H1 (cell line): Measurements from ENCODE around the gene OS9. TPM values are rescaled to one million over a fixed set of nuclear protein-coding genes. Genes with fewer than 3 reads are reported as not detected.

Source experiments
- CTCF ChIA-PET: fragments of 300-600 bp; sonication (Branson Sonifier 250); formaldehyde crosslinking; loops from one replicate; lab custom pipeline; 2021; ENCODE audit not compliant: partially characterized antibody; lab: Charles Lee
- POLR2A ChIA-PET: fragments of 300-600 bp; sonication (Branson Sonifier 250); formaldehyde crosslinking; loops from one replicate; lab custom pipeline; 2021; ENCODE audit warnings: inconsistent platforms; ENCODE audit not compliant: partially characterized antibody; lab: Charles Lee
- DNase-seq, 2 experiments: peaks; one replicate each; pipeline versions ENCODE4 v3.0.0 to v3.0.0-alpha.2; 2010 to 2022; ENCODE audit warnings: low spot score in 2 of 2, low read depth in 1 of 2, mixed read lengths in 1 of 2
- FAIRE-seq: peaks from 2 replicates; lab custom pipeline; 2011; peaks lifted over from hg19 to GRCh38; lab: Jason Lieb, UNC
- H2AFZ ChIP-seq: 2 replicates; pipeline ENCODE4 v1.8.1; 2012; ENCODE audit warnings: low read length, inconsistent platforms
- H2AK5ac ChIP-seq: 2 replicates; pipeline ENCODE4 v1.6.1; 2013; ENCODE audit warnings: low read depth, low read length
- H2BK120ac ChIP-seq: replicated peaks from 2 replicates; pipeline ENCODE3; 2013; ENCODE audit warnings: low read depth, low read length, inconsistent platforms
- H2BK12ac ChIP-seq: 2 replicates; pipeline ENCODE4 v1.6.1; 2013; ENCODE audit warnings: low read depth, low read length
- H2BK15ac ChIP-seq: 2 replicates; pipeline ENCODE4 v1.6.1; 2013; ENCODE audit warnings: low read length
- H2BK20ac ChIP-seq: 2 replicates; pipeline ENCODE4 v1.6.1; 2013; ENCODE audit warnings: low read length
- H2BK5ac ChIP-seq: 2 replicates; pipeline ENCODE4 v1.6.1; 2013; ENCODE audit warnings: low read depth, low read length
- H3K14ac ChIP-seq: 2 replicates; pipeline ENCODE4 v1.6.1; 2013; ENCODE audit warnings: inconsistent platforms; ENCODE audit not compliant: insufficient read length
- H3K18ac ChIP-seq: 2 replicates; pipeline ENCODE4 v1.6.1; 2013; ENCODE audit warnings: low read length; ENCODE audit errors: extremely low read depth
- H3K23ac ChIP-seq: 2 replicates; pipeline ENCODE4 v1.6.1; 2013; ENCODE audit warnings: inconsistent platforms; ENCODE audit not compliant: insufficient read length
- H3K23me2 ChIP-seq: 2 replicates; pipeline ENCODE4 v1.6.1; 2013; ENCODE audit warnings: low read depth, low read length
- H3K27ac ChIP-seq: 2 replicates; pipeline ENCODE4 v1.6.1; 2011; ENCODE audit warnings: low read depth, low read length, inconsistent platforms
- H3K27me3 ChIP-seq, 4 experiments: replicated peaks in 1 of 4; 1 replicate in 1 of 4; 2 replicates in 3 of 4; pipeline versions ENCODE4 v1.6.1 to v1.8.1; 2011 to 2013; ENCODE audit warnings: low read length in 3 of 4, mild to moderate bottlenecking in 3 of 4, inconsistent platforms in 2 of 4, mixed read lengths in 2 of 4, moderate library complexity in 1 of 4; ENCODE audit not compliant: control insufficient read depth in 3 of 4, insufficient read depth in 3 of 4; ENCODE audit errors: extremely low read depth in 1 of 4
- H3K36me3 ChIP-seq, 4 experiments: 2 replicates each; pipeline versions ENCODE4 v1.6.1 to v1.8.1; 2011 to 2013; ENCODE audit warnings: mild to moderate bottlenecking in 4 of 4, low read length in 3 of 4, moderate library complexity in 2 of 4, control low read depth in 1 of 4, inconsistent platforms in 1 of 4; ENCODE audit not compliant: insufficient read depth in 4 of 4, control insufficient read depth in 2 of 4
- H3K4ac ChIP-seq: replicated peaks from 2 replicates; pipeline ENCODE3; 2013; ENCODE audit warnings: low read length, low read depth, mixed read lengths, inconsistent platforms; ENCODE audit not compliant: insufficient read length
- H3K4me1 ChIP-seq, 4 experiments: replicated peaks in 1 of 4; 1 replicate in 1 of 4; 2 replicates in 3 of 4; pipeline versions ENCODE4 v1.6.1 to v1.8.1; 2011 to 2013; ENCODE audit warnings: low read length in 3 of 4, inconsistent platforms in 2 of 4, mixed read lengths in 1 of 4; ENCODE audit not compliant: insufficient read depth in 4 of 4, control insufficient read depth in 3 of 4
- H3K4me2 ChIP-seq, 2 experiments: 2 replicates each; pipeline versions ENCODE4 v1.6.1 to v1.8.1; 2011 to 2013; ENCODE audit warnings: low read depth in 2 of 2, low read length in 2 of 2, control low read depth in 1 of 2, inconsistent platforms in 1 of 2, mild to moderate bottlenecking in 1 of 2; ENCODE audit not compliant: insufficient read depth in 1 of 2
- H3K4me3 ChIP-seq, 4 experiments: fragments of 200-600, 300-600 bp in 1 of 4; sonication (generic), shearing (Covaris generic), sonication (Bioruptor Twin) in 1 of 4; 2 replicates each; pipeline versions ENCODE4 v1.5.1 to v1.8.1; 2011 to 2016; ENCODE audit warnings: low read length in 4 of 4, low read depth in 3 of 4, control low read depth in 2 of 4, inconsistent platforms in 2 of 4, mild to moderate bottlenecking in 2 of 4, mixed read lengths in 1 of 4, moderate library complexity in 1 of 4; ENCODE audit not compliant: insufficient read depth in 2 of 4; ENCODE audit errors: extremely low read depth in 1 of 4
- H3K56ac ChIP-seq: replicated peaks from 2 replicates; pipeline ENCODE3; 2013; ENCODE audit warnings: low read depth, mild to moderate bottlenecking, mixed read lengths, low read length, inconsistent platforms; ENCODE audit not compliant: insufficient read length
- H3K79me1 ChIP-seq: 2 replicates; pipeline ENCODE4 v1.6.1; 2013; ENCODE audit warnings: low read depth, low read length, control low read depth
- H3K79me2 ChIP-seq, 2 experiments: 2 replicates each; pipeline versions ENCODE4 v1.6.1 to v1.8.1; 2012 to 2013; ENCODE audit warnings: low read length in 2 of 2, mild to moderate bottlenecking in 2 of 2, inconsistent platforms in 1 of 2; ENCODE audit not compliant: insufficient read depth in 2 of 2, control insufficient read depth in 1 of 2
- H3K9ac ChIP-seq, 4 experiments: replicated peaks in 1 of 4; 1 replicate in 1 of 4; 2 replicates in 3 of 4; pipeline versions ENCODE4 v1.6.1 to v1.8.1; 2011 to 2013; ENCODE audit warnings: low read depth in 3 of 4, low read length in 3 of 4, control low read depth in 2 of 4, mild to moderate bottlenecking in 2 of 4, moderate library complexity in 2 of 4, inconsistent platforms in 1 of 4; ENCODE audit errors: extremely low read depth in 1 of 4
- H3K9me3 ChIP-seq, 2 experiments: 2 replicates each; pipeline versions ENCODE4 v1.6.1 to v1.8.1; 2012 to 2013; ENCODE audit warnings: mild to moderate bottlenecking in 2 of 2, moderate library complexity in 2 of 2, control low read depth in 1 of 2, inconsistent platforms in 1 of 2, low read depth in 1 of 2, low read length in 1 of 2, mixed read lengths in 1 of 2; ENCODE audit not compliant: insufficient read depth in 2 of 2
- H4K20me1 ChIP-seq, 2 experiments: replicated peaks in 1 of 2; 2 replicates each; pipeline versions ENCODE3 to v1.8.1; 2011 to 2013; ENCODE audit warnings: inconsistent platforms in 2 of 2, low read length in 2 of 2, mild to moderate bottlenecking in 1 of 2; ENCODE audit not compliant: insufficient read depth in 2 of 2, control insufficient read depth in 1 of 2
- H4K5ac ChIP-seq: 2 replicates; pipeline ENCODE4 v1.6.1; 2013; ENCODE audit warnings: low read length, low read depth, mixed read lengths, inconsistent platforms; ENCODE audit not compliant: insufficient read length
- H4K8ac ChIP-seq: 2 replicates; pipeline ENCODE4 v1.8.0; 2013; ENCODE audit warnings: mild to moderate bottlenecking, moderate library complexity, low read length, inconsistent platforms; ENCODE audit not compliant: insufficient read depth; ENCODE audit errors: extremely low read depth
- H4K91ac ChIP-seq: replicated peaks from 2 replicates; pipeline ENCODE3; 2013; ENCODE audit warnings: low read length, mixed read lengths, inconsistent platforms; ENCODE audit not compliant: insufficient read length
- BCL11A ChIP-seq, 2 experiments: IDR thresholded peaks; one replicate each; pipeline ENCODE4 v1.6.1; 2011; ENCODE audit warnings: low read depth in 2 of 2, low read length in 2 of 2, mild to moderate bottlenecking in 2 of 2
- EZH2 ChIP-seq: fragments of 200-600 bp; sonication (generic); IDR thresholded peaks from 2 replicates; pipeline ENCODE4 v1.7.1; 2012; ENCODE audit warnings: low read depth, mild to moderate bottlenecking, moderate library complexity, low read length, inconsistent platforms; ENCODE audit not compliant: severe bottlenecking
- MAFK ChIP-seq: IDR thresholded peaks from 2 replicates; pipeline ENCODE4 v1.6.1; 2012; ENCODE audit warnings: low read depth, mild to moderate bottlenecking, improper control_type of control experiment, low read length
- SIN3A ChIP-seq, 2 experiments: IDR thresholded peaks in 1 of 2; conservative IDR thresholded peaks in 1 of 2; 2 replicates each; pipeline ENCODE4 v1.6.1; 2011 to 2012; ENCODE audit warnings: low read length in 2 of 2, improper control_type of control experiment in 1 of 2, low read depth in 1 of 2, mild to moderate bottlenecking in 1 of 2
- WGBS, 2 experiments: shearing (Covaris generic) in 1 of 2; methylation state at CpG; one replicate each; pipeline versions ENCODE4 v1.1.6 to v1.1.7; 2013 to 2015; ENCODE audit warnings: low lambda C conversion rate in 2 of 2, mixed read lengths in 2 of 2, inconsistent platforms in 1 of 2, low coverage in 1 of 2, missing lambda C conversion rate in 1 of 2; ENCODE audit not compliant: insufficient replicate concordance in 2 of 2, insufficient coverage in 1 of 2, insufficient read length in 1 of 2; ENCODE audit errors: extremely low coverage in 1 of 2, missing lambda C conversion rate in 1 of 2; 5-methylcytosine and 5-hydroxymethylcytosine counted together
- polyA plus RNA-seq, 7 experiments: library from polyadenylated mRNA; depleted of rRNA in 3 of 7; stranded (reverse) in 5 of 7; unstranded in 2 of 7; fragments of >200 nt in 5 of 7; fragments of 200-250 nt in 2 of 7; gene quantifications; 1 replicate in 5 of 7; 2 replicates in 1 of 7; 4 replicates in 1 of 7; pipeline versions ENCODE4 v1.2.1 to v1.2.3, GENCODE V29; 2011 to 2013; ENCODE audit warnings: missing spikeins in 2 of 7, mixed read lengths in 2 of 7
- total RNA-seq: library from RNA; stranded (reverse); fragmentation: NEBNext Ultra II Directional; extraction: Animal tissue kit (Norgen Biotek cat#: 25700); gene quantifications from 2 replicates; pipeline ENCODE4 v1.2.1, GENCODE V29; 2021

Gene OS9
- total and polyA plus RNA-seq, 2 of the 8 experiments (the other 6 are each of a cell fraction or from before 2014, with no cell fraction given): 71.0 to 108 TPM

GRCh38 chr12:57695770-57696432 is 2.0 kb downstream of the OS9 start:
- Histone ChIP-seq H4K91ac (no peak overlapping the region), H4K20me1 (no peaks in the 10 kb centered on the region), H3K79me2 (no peaks in the 10 kb centered on the region), H3K9ac (no peak overlapping the region), H3K4ac (no peak overlapping the region), H3K4me1 (peaks cover 0 to 5% (median 1%) of the 10 kb centered on the region in 4 experiments; a peak in 1 of 7 replicates), H3K18ac (no peak overlapping the region), H2BK15ac (no peak overlapping the region), H2AFZ (no peak overlapping the region), H2BK120ac (no peak overlapping the region), H3K27ac (no peak overlapping the region), H3K23ac (no peak overlapping the region), H4K8ac (no peak overlapping the region), H3K23me2 (peaks cover 6% of the 10 kb centered on the region; the same call in 1 of the 2 replicates), H3K4me2 (no peak overlapping the region), H2BK20ac (no peak overlapping the region), H3K14ac (no peak overlapping the region), H3K9me3 (no peaks in the 10 kb centered on the region)
- WGBS, 2 experiments: 88% methylated on average over 11 of the region's 11 CpGs; no CpG with 5 or more reads in 1 of the 2 experiments
- ChIA-PET POLR2A (no interaction called here), CTCF (no interaction called here)
- FAIRE-seq (no peak), DNase-seq (no peak)
- TF ChIP-seq MAFK (no peak), BCL11A (IDR thresholded peaks at IDR 0.05; ENCODE audit: low read depth in 2 of 2, low read length in 2 of 2) (no peak), EZH2 (no peak), SIN3A (conservative IDR thresholded peaks at IDR 0.05 in 1 of 2, IDR thresholded peaks at IDR 0.05 in 1 of 2; ENCODE audit: low read depth in 1 of 2, low read length in 2 of 2) (no peak)
- TF ChIP-seq, all 59 proteins: peak for 0
- Histone ChIP-seq H3K79me1 (no peaks in the 10 kb centered on the region), H4K5ac (no peak overlapping the region), H2BK5ac (no peak overlapping the region), H3K27me3 (no peaks in the 10 kb centered on the region), H3K36me3 (peaks cover 0 to 4% (median 2%) of the 10 kb centered on the region in 4 experiments; a peak in 4 of 8 replicates), H2AK5ac (no peak overlapping the region), H3K4me3 (no peak overlapping the region), H3K56ac (no peak overlapping the region), H2BK12ac (no peak overlapping the region)
